Measurements from ENCODE around the gene PIM1. TPM values are rescaled to one million over a fixed set of nuclear protein-coding genes. Genes with fewer than 3 reads are reported as not detected.

The PIM1 gene
- total RNA-seq, 1 experiment from 2014 or later = 89.7 TPM

GRCh38 chr6:37131960-37132253 lies 38.0 kb upstream of the PIM1 start:
- H3K27me3 ChIP-seq (ENCODE audit: control insufficient read depth, insufficient read depth, low read length) = no peaks in the 10 kb centered on the region
- H3K36me3 ChIP-seq (replicated peaks; ENCODE audit: control insufficient read depth, insufficient read depth, low read length) = peaks cover 5% of the 10 kb centered on the region
- DNase-seq = no peak
- H3K4me3 ChIP-seq (ENCODE audit: insufficient read depth, low read depth, low read length) = no peak overlapping the region

- Histone ChIP-seq H3K4me3 (ENCODE audit: insufficient read depth, low read depth, low read length) (no peak overlapping the region), H3K27me3 (ENCODE audit: control insufficient read depth, insufficient read depth, low read length) (no peaks in the 10 kb centered on the region), H3K36me3 (replicated peaks; ENCODE audit: control insufficient read depth, insufficient read depth, low read length) (peaks cover 5% of the 10 kb centered on the region; the same call in 1 of the 2 replicates)
- DNase-seq = no peak
These were observed 35.9 kb upstream of the PIM1 start for GRCh38 chr6:37134036-37134395.

GRCh38 chr6:37134396-37135191 lies 35.4 kb upstream of the PIM1 start:
- H3K4me3 ChIP-seq (ENCODE audit: insufficient read depth, low read depth, low read length) = no peak overlapping the region
- no peaks in the 10 kb centered on the region for H3K27me3 ChIP-seq (ENCODE audit: control insufficient read depth, insufficient read depth, low read length)
- H3K36me3 ChIP-seq (replicated peaks; ENCODE audit: control insufficient read depth, insufficient read depth, low read length) = peaks cover 5% of the 10 kb centered on the region; the same call in 1 of the 2 replicates
- DNase-seq = no peak

GRCh38 chr6:37135835-37136694 lies 33.9 kb upstream of the PIM1 start:
- Histone ChIP-seq H3K4me3 (ENCODE audit: insufficient read depth, low read depth, low read length) (peak overlapping the region; percentile 73), H3K27me3 (ENCODE audit: control insufficient read depth, insufficient read depth, low read length) (no peaks in the 10 kb centered on the region), H3K36me3 (replicated peaks; ENCODE audit: control insufficient read depth, insufficient read depth, low read length) (peaks cover 3% of the 10 kb centered on the region; the same call in 1 of the 2 replicates)
- no peak for DNase-seq

- DNase-seq = no peak
- Histone ChIP-seq H3K4me3 (ENCODE audit: insufficient read depth, low read depth, low read length) (peak overlapping the region; percentile 73), H3K36me3 (replicated peaks; ENCODE audit: control insufficient read depth, insufficient read depth, low read length) (no peaks in the 10 kb centered on the region; the same call in 1 of the 2 replicates), H3K27me3 (ENCODE audit: control insufficient read depth, insufficient read depth, low read length) (no peaks in the 10 kb centered on the region)
These were observed 33.1 kb upstream of the PIM1 start for GRCh38 chr6:37136821-37137200.

GRCh38 chr6:37137201-37138090 lies 32.5 kb upstream of the PIM1 start:
- H3K4me3 ChIP-seq (ENCODE audit: insufficient read depth, low read depth, low read length) = peak overlapping the region; percentile 73
- H3K27me3 ChIP-seq (ENCODE audit: control insufficient read depth, insufficient read depth, low read length) = no peaks in the 10 kb centered on the region
- DNase-seq = peak; percentile 92
- H3K36me3 ChIP-seq (replicated peaks; ENCODE audit: control insufficient read depth, insufficient read depth, low read length) = no peaks in the 10 kb centered on the region; the same call in 1 of the 2 replicates

GRCh38 chr6:37138856-37139229 lies 31.1 kb upstream of the PIM1 start:
- no peak for DNase-seq
- Histone ChIP-seq H3K36me3 (replicated peaks; ENCODE audit: control insufficient read depth, insufficient read depth, low read length) (no peaks in the 10 kb centered on the region; the same call in 1 of the 2 replicates), H3K27me3 (ENCODE audit: control insufficient read depth, insufficient read depth, low read length) (no peaks in the 10 kb centered on the region), H3K4me3 (ENCODE audit: insufficient read depth, low read depth, low read length) (no peak overlapping the region)

- Histone ChIP-seq H3K4me3 (ENCODE audit: insufficient read depth, low read depth, low read length) (no peak overlapping the region), H3K36me3 (replicated peaks; ENCODE audit: control insufficient read depth, insufficient read depth, low read length) (no peaks in the 10 kb centered on the region), H3K27me3 (ENCODE audit: control insufficient read depth, insufficient read depth, low read length) (no peaks in the 10 kb centered on the region)
- DNase-seq = no peak
These were observed 30.6 kb upstream of the PIM1 start for GRCh38 chr6:37139230-37139962.

GRCh38 chr6:37140145-37140544 lies 29.8 kb upstream of the PIM1 start:
- H3K4me3 ChIP-seq (ENCODE audit: insufficient read depth, low read depth, low read length) = no peak overlapping the region
- no peaks in the 10 kb centered on the region for H3K27me3 ChIP-seq (ENCODE audit: control insufficient read depth, insufficient read depth, low read length)
- no peaks in the 10 kb centered on the region for H3K36me3 ChIP-seq (replicated peaks; ENCODE audit: control insufficient read depth, insufficient read depth, low read length)
- no peak for DNase-seq

- H3K4me3 ChIP-seq (ENCODE audit: insufficient read depth, low read depth, low read length) = no peak overlapping the region
These were observed 28.5 kb upstream of the PIM1 start for GRCh38 chr6:37141281-37142049.

GRCh38 chr6:37142050-37142614 lies 27.8 kb upstream of the PIM1 start:
- Histone ChIP-seq H3K36me3 (replicated peaks; ENCODE audit: control insufficient read depth, insufficient read depth, low read length) (no peaks in the 10 kb centered on the region), H3K27me3 (ENCODE audit: control insufficient read depth, insufficient read depth, low read length) (no peaks in the 10 kb centered on the region), H3K4me3 (ENCODE audit: insufficient read depth, low read depth, low read length) (no peak overlapping the region)
- DNase-seq = no peak

More at GRCh38 chr6:37141281-37142049, 28.5 kb upstream of the PIM1 start:
- peak; percentile 70 for DNase-seq
- Histone ChIP-seq H3K36me3 (replicated peaks; ENCODE audit: control insufficient read depth, insufficient read depth, low read length) (no peaks in the 10 kb centered on the region), H3K27me3 (ENCODE audit: control insufficient read depth, insufficient read depth, low read length) (no peaks in the 10 kb centered on the region)

- Histone ChIP-seq H3K36me3 (replicated peaks; ENCODE audit: control insufficient read depth, insufficient read depth, low read length) (no peaks in the 10 kb centered on the region), H3K4me3 (ENCODE audit: insufficient read depth, low read depth, low read length) (no peak overlapping the region), H3K27me3 (ENCODE audit: control insufficient read depth, insufficient read depth, low read length) (no peaks in the 10 kb centered on the region)
- no peak for DNase-seq
These were observed 26.4 kb upstream of the PIM1 start for GRCh38 chr6:37143585-37143984.

- no peak for DNase-seq
- no peak overlapping the region for H3K4me3 ChIP-seq (ENCODE audit: insufficient read depth, low read depth, low read length)
- H3K36me3 ChIP-seq (replicated peaks; ENCODE audit: control insufficient read depth, insufficient read depth, low read length) = no peaks in the 10 kb centered on the region
- no peaks in the 10 kb centered on the region for H3K27me3 ChIP-seq (ENCODE audit: control insufficient read depth, insufficient read depth, low read length)
These were observed 24.5 kb upstream of the PIM1 start for GRCh38 chr6:37145443-37145842.

Measured in H7 (cell line).